ENCODE data around the gene SNRNP35. TPM values are rescaled to one million over a fixed set of nuclear protein-coding genes. Genes with fewer than 3 reads are reported as not detected.

SNRNP35 gene
- total and polyA plus RNA-seq, 9 of the 15 experiments (the other 6 are each of a cell fraction or from before 2014, with no cell fraction given), result 17.7 to 41.0 (median 25.5) TPM

- Histone ChIP-seq H3K79me2 (ENCODE audit: control insufficient read depth, insufficient read depth, low read length) (no peaks in the 10 kb centered on the region), H3K9me1 (ENCODE audit: control insufficient read depth, insufficient read depth, low read length) (no peaks in the 10 kb centered on the region), H3K27me3 (ENCODE audit: control insufficient read depth in 2 of 2, insufficient read depth in 2 of 2, low read length in 2 of 2) (no peaks in the 10 kb centered on the region), H3K36me3 (ENCODE audit: control insufficient read depth, insufficient read depth, low read length) (peaks cover 35% of the 10 kb centered on the region; the same call in 2 of the 3 replicates), H3K9ac (ENCODE audit: insufficient read depth in 1 of 2, low read depth in 2 of 2, low read length in 2 of 2) (no peak overlapping the region), H3K27ac (ENCODE audit: extremely low read depth, low read depth, low read length) (no peak overlapping the region), H3K4me1 (replicated peaks in 1 of 2; ENCODE audit: control insufficient read depth in 2 of 2, insufficient read depth in 2 of 2, low read length in 2 of 2) (no peaks in the 10 kb centered on the region), H3K9me3 (replicated peaks; ENCODE audit: control insufficient read depth, insufficient read depth, low read depth, low read length) (no peaks in the 10 kb centered on the region), H2AFZ (ENCODE audit: low read depth, low read length) (no peak overlapping the region), H3K4me2 (ENCODE audit: insufficient read depth, low read length) (no peak overlapping the region), H3K4me3 (no peak overlapping the region), H4K20me1 (replicated peaks; ENCODE audit: control insufficient read depth, insufficient read depth, low read length) (no peaks in the 10 kb centered on the region)
- ChIA-PET POLR2A (interaction anchor here (0.6 to 1.6 kb wide), 7 partner anchors 11 to 141 kb away, joined by 3 to 6 read pairs (median 4); partner anchors contain the start of gene KMT5A), CTCF (ENCODE audit: low intra/inter-chr PET ratio) (no interaction called here)
- intact Hi-C loops (cut with micrococcal nuclease), result no loop called here
- peak; percentile 15 for ATAC-seq
- 78% methylated on average over 5 of the region's 5 CpGs for WGBS (ENCODE audit: insufficient coverage, low coverage, missing lambda C conversion rate)
- peak in 2 of 4 experiments; percentile 4 to 7 for DNase-seq (ENCODE audit: extremely low read depth in 1 of 4, low spot score in 3 of 4)
- no TSS peak for BruUV-seq (replicated peaks)
- in situ Hi-C loops (cut with MboI), result no loop called here
- no peak for FAIRE-seq
- TF ChIP-seq NCOA6 (IDR thresholded peaks at IDR 0.05), result no peak
- no peak for TF ChIP-seq FIP1L1 (IDR thresholded peaks at IDR 0.05; ENCODE audit: low read depth, low read length, poor library complexity, severe bottlenecking)
- TF ChIP-seq HSF4 (CRISPR knock-in tag; IDR thresholded peaks at IDR 0.05; ENCODE audit: borderline replicate concordance), result no peak
- no peak for TF ChIP-seq FOXK1 (CRISPR knock-in tag; IDR thresholded peaks at IDR 0.05; ENCODE audit: borderline replicate concordance)
- TF ChIP-seq ZNF232 (CRISPR knock-in tag; IDR thresholded peaks at IDR 0.05), result no peak
- TF ChIP-seq CHD2 (IDR thresholded peaks at IDR 0.05; ENCODE audit: low read depth, low read length), result no peak
- no peak for TF ChIP-seq MIER1 (IDR thresholded peaks at IDR 0.05; ENCODE audit: low read depth)
- no peak for TF ChIP-seq MCM3 (IDR thresholded peaks at IDR 0.05)
- TF ChIP-seq, protein P1, sequence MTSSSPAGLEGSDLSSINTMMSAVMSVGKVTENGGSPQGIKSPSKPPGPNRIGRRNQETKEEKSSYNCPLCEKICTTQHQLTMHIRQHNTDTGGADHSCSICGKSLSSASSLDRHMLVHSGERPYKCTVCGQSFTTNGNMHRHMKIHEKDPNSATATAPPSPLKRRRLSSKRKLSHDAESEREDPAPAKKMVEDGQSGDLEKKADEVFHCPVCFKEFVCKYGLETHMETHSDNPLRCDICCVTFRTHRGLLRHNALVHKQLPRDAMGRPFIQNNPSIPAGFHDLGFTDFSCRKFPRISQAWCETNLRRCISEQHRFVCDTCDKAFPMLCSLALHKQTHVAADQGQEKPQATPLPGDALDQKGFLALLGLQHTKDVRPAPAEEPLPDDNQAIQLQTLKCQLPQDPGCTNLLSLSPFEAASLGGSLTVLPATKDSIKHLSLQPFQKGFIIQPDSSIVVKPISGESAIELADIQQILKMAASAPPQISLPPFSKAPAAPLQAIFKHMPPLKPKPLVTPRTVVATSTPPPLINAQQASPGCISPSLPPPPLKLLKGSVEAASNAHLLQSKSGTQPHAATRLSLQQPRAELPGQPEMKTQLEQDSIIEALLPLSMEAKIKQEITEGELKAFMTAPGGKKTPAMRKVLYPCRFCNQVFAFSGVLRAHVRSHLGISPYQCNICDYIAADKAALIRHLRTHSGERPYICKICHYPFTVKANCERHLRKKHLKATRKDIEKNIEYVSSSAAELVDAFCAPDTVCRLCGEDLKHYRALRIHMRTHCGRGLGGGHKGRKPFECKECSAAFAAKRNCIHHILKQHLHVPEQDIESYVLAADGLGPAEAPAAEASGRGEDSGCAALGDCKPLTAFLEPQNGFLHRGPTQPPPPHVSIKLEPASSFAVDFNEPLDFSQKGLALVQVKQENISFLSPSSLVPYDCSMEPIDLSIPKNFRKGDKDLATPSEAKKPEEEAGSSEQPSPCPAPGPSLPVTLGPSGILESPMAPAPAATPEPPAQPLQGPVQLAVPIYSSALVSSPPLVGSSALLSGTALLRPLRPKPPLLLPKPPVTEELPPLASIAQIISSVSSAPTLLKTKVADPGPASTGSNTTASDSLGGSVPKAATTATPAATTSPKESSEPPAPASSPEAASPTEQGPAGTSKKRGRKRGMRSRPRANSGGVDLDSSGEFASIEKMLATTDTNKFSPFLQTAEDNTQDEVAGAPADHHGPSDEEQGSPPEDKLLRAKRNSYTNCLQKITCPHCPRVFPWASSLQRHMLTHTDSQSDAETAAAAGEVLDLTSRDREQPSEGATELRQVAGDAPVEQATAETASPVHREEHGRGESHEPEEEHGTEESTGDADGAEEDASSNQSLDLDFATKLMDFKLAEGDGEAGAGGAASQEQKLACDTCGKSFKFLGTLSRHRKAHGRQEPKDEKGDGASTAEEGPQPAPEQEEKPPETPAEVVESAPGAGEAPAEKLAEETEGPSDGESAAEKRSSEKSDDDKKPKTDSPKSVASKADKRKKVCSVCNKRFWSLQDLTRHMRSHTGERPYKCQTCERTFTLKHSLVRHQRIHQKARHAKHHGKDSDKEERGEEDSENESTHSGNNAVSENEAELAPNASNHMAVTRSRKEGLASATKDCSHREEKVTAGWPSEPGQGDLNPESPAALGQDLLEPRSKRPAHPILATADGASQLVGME (CRISPR knock-in tag; IDR thresholded peaks at IDR 0.05), result no peak
- TF ChIP-seq MED1 (CRISPR knock-in tag; IDR thresholded peaks at IDR 0.05; ENCODE audit: borderline replicate concordance), result no peak
- TF ChIP-seq ZNF551 (CRISPR knock-in tag; IDR thresholded peaks at IDR 0.05), result no peak
- no peak for TF ChIP-seq MAFK (IDR thresholded peaks at IDR 0.05; ENCODE audit: low read length)
- peak; percentile 76 for TF ChIP-seq POLR2AphosphoS2 (IDR thresholded peaks at IDR 0.05; ENCODE audit: low read length)
- TF ChIP-seq ZNF140 (CRISPR knock-in tag; IDR thresholded peaks at IDR 0.05), result no peak
- no peak for TF ChIP-seq SNAPC5 (CRISPR knock-in tag; IDR thresholded peaks at IDR 0.05)
- TF ChIP-seq BRD4 (IDR thresholded peaks at IDR 0.05), result no peak
- TF ChIP-seq ZSCAN32 (CRISPR knock-in tag; IDR thresholded peaks at IDR 0.05), result no peak
- no peak for TF ChIP-seq RBM22 (IDR thresholded peaks at IDR 0.05; ENCODE audit: low read depth, low read length, poor library complexity, severe bottlenecking)
- TF ChIP-seq SUPT5H (IDR thresholded peaks at IDR 0.05), result peak; percentile 25; the same call in 1 of the 2 replicates
- TF ChIP-seq ZNF766 (CRISPR knock-in tag; conservative IDR thresholded peaks at IDR 0.05), result no peak
- TF ChIP-seq POLR2A (conservative IDR thresholded peaks at IDR 0.05), result peak; percentile 16
- no peak for TF ChIP-seq BACH1 (tag; IDR thresholded peaks at IDR 0.05)
- no peak for TF ChIP-seq TRIM28 (IDR thresholded peaks at IDR 0.05)
Observed at GRCh38 chr12:123410041-123410412, 47.9 kb upstream of the SNRNP35 start.

Measured in K562 (cell line).